Fibroblast of villous mesenchyme (primary cell): ENCODE results near the gene TCF7L2. TPM values are rescaled to one million over a fixed set of nuclear protein-coding genes. Genes with fewer than 3 reads are reported as not detected.
A peak's percentile ranks its signal among the peaks of the same experiment; 100 is the strongest.

Experiments
- DNase-seq: peaks from one replicate; pipeline ENCODE4 v3.0.0-alpha.2; 2010; ENCODE audit warnings: low read depth
- H3K4me3 ChIP-seq: 2 replicates; pipeline ENCODE4 v1.5.1; 2011; ENCODE audit warnings: low read depth, mild to moderate bottlenecking, low read length
- CTCF ChIP-seq: IDR thresholded peaks from 2 replicates; pipeline ENCODE4 v1.5.1; 2012; ENCODE audit warnings: low read depth, mild to moderate bottlenecking, low read length; ENCODE audit not compliant: insufficient read depth
- total RNA-seq: library from RNA; depleted of rRNA; stranded (reverse); fragments of >200 nt; gene quantifications from 2 replicates; pipeline ENCODE4 v1.2.3, GENCODE V29; 2012

TCF7L2 gene
- total RNA-seq, 1 donor, result 12.5 TPM

GRCh38 chr10:112972606-112973005 is 22.6 kb downstream of the TCF7L2 start:
- no peak for DNase-seq
- no peak overlapping the region for H3K4me3 ChIP-seq
- no peak for TF ChIP-seq CTCF

- no peak for TF ChIP-seq CTCF
- DNase-seq, result no peak
- H3K4me3 ChIP-seq, result no peak overlapping the region
Observed at GRCh38 chr10:112973046-112973445, 23.0 kb downstream of the TCF7L2 start.

GRCh38 chr10:112973805-112974204 is 23.8 kb downstream of the TCF7L2 start:
- DNase-seq, result no peak
- H3K4me3 ChIP-seq, result no peak overlapping the region
- no peak for TF ChIP-seq CTCF

- DNase-seq, result no peak
Observed at GRCh38 chr10:112977426-112977898, 27.4 kb downstream of the TCF7L2 start.

GRCh38 chr10:112979927-112980326 is 29.9 kb downstream of the TCF7L2 start:
- DNase-seq, result peak; percentile 64

More at GRCh38 chr10:112977426-112977898, 27.4 kb downstream of the TCF7L2 start:
- H3K4me3 ChIP-seq, result no peak overlapping the region
- TF ChIP-seq CTCF, result no peak

GRCh38 chr10:112980937-112981336 is 30.9 kb downstream of the TCF7L2 start:
- DNase-seq, result no peak
- TF ChIP-seq CTCF, result no peak
- H3K4me3 ChIP-seq, result no peak overlapping the region

More at GRCh38 chr10:112979927-112980326, 29.9 kb downstream of the TCF7L2 start:
- TF ChIP-seq CTCF, result no peak
- H3K4me3 ChIP-seq, result no peak overlapping the region

- no peak for TF ChIP-seq CTCF
Observed at GRCh38 chr10:112981553-112981952, 31.5 kb downstream of the TCF7L2 start.

More at GRCh38 chr10:112981553-112981952, 31.5 kb downstream of the TCF7L2 start:
- H3K4me3 ChIP-seq, result no peak overlapping the region
- peak; percentile 64 for DNase-seq
